Neural cell (in vitro differentiated cells): Measurements from ENCODE around the gene TUBA3D. TPM values are rescaled to one million over a fixed set of nuclear protein-coding genes. Genes with fewer than 3 reads are reported as not detected.
"Not testable (repeated sequence)": the region's sequence is repeated elsewhere in the genome, so short reads cannot be mapped to it uniquely, and the experiment has no call there.

Experiments
- H2AFZ ChIP-seq: fragments of 200-600, 300-800 bp; sonication (generic), shearing (Covaris generic); 2 replicates; pipeline ENCODE4 v1.6.0; 2014; ENCODE audit warnings: low read depth, mild to moderate bottlenecking, antibody characterized with exemption, low read length, moderate library complexity
- H3F3A ChIP-seq: fragments of 200-600 bp; shearing (Covaris generic); 2 replicates; pipeline ENCODE4 v1.6.1; 2016; ENCODE audit warnings: mild to moderate bottlenecking, moderate library complexity, mixed read lengths, antibody characterized with exemption, low read length; ENCODE audit not compliant: insufficient read depth, poor library complexity, severe bottlenecking
- H3K27ac ChIP-seq: fragments of 200-600, 300-800 bp; sonication (generic), shearing (Covaris generic); 2 replicates; pipeline ENCODE4 v1.5.1; 2014; ENCODE audit warnings: mild to moderate bottlenecking, low read length, moderate library complexity
- H3K27me3 ChIP-seq: fragments of 300-800, 200-600 bp; sonication (generic), shearing (Covaris generic); 2 replicates; pipeline ENCODE4 v1.6.0; 2014; ENCODE audit warnings: mild to moderate bottlenecking, low read depth, low read length, moderate library complexity; ENCODE audit not compliant: insufficient read depth
- H3K36me3 ChIP-seq: fragments of 300-800, 200-600 bp; sonication (generic), shearing (Covaris generic); 2 replicates; pipeline ENCODE4 v1.5.1; 2014; ENCODE audit warnings: mild to moderate bottlenecking, antibody characterized with exemption, low read length, moderate library complexity; ENCODE audit not compliant: insufficient read depth
- H3K4me2 ChIP-seq: fragments of 300-800, 200-600 bp; sonication (generic), shearing (Covaris generic); 2 replicates; pipeline ENCODE4 v1.6.0; 2014; ENCODE audit warnings: mild to moderate bottlenecking, low read length
- H3K4me3 ChIP-seq: fragments of 300-800, 200-600 bp; sonication (generic), shearing (Covaris generic); 2 replicates; pipeline ENCODE4 v1.5.1; 2014; ENCODE audit warnings: mild to moderate bottlenecking, low read length, moderate library complexity
- H3K79me2 ChIP-seq: fragments of 200-600 bp; shearing (Covaris generic); replicated peaks from 2 replicates; pipeline ENCODE4 v1.6.0; 2014; ENCODE audit warnings: mild to moderate bottlenecking, low read length, moderate library complexity; ENCODE audit not compliant: insufficient read depth
- H3K9ac ChIP-seq: fragments of 300-800, 200-600 bp; sonication (generic), shearing (Covaris generic); 2 replicates; pipeline ENCODE4 v1.6.1; 2016; ENCODE audit warnings: mild to moderate bottlenecking, low read length, mixed read lengths
- H3K9me2 ChIP-seq: fragments of 200-600 bp; shearing (Covaris generic); 2 replicates; pipeline ENCODE4 v1.6.1; 2016; ENCODE audit warnings: mild to moderate bottlenecking, low read length, mixed read lengths; ENCODE audit not compliant: insufficient read depth
- H3K9me3 ChIP-seq: fragments of 200-600, 300-800 bp; sonication (generic), shearing (Covaris generic); 2 replicates; pipeline ENCODE4 v1.6.1; 2016; ENCODE audit warnings: mild to moderate bottlenecking, mixed run types, low read length, moderate library complexity, mixed read lengths
- H4K20me1 ChIP-seq: fragments of 200-600 bp; shearing (Covaris generic); 2 replicates; pipeline ENCODE4 v1.6.1; 2016; ENCODE audit warnings: mild to moderate bottlenecking, mixed run types; ENCODE audit not compliant: insufficient read depth
- CTCF ChIP-seq: fragments of 450-650 bp; IDR thresholded peaks from 2 replicates; pipeline ENCODE4 v1.5.1; 2014; ENCODE audit warnings: antibody characterized with exemption, mild to moderate bottlenecking, moderate library complexity; ENCODE audit not compliant: poor library complexity, severe bottlenecking
- EP300 ChIP-seq: fragments of 450-650 bp; conservative IDR thresholded peaks from 2 replicates; pipeline ENCODE4 v1.6.1; 2014; ENCODE audit warnings: antibody characterized with exemption, mild to moderate bottlenecking, moderate library complexity; ENCODE audit not compliant: poor library complexity, severe bottlenecking
- EZH2 ChIP-seq: fragments of 200-600, 300-800 bp; shearing (Covaris generic), sonication (generic); IDR thresholded peaks from 2 replicates; pipeline ENCODE4 v1.6.1; 2014; ENCODE audit warnings: antibody characterized with exemption, low read length, borderline replicate concordance, mild to moderate bottlenecking; ENCODE audit not compliant: insufficient read depth, poor library complexity, severe bottlenecking
- MXI1 ChIP-seq: fragments of 450-650 bp; conservative IDR thresholded peaks from 2 replicates; pipeline ENCODE4 v1.6.1; 2014; ENCODE audit warnings: antibody characterized with exemption, mild to moderate bottlenecking; ENCODE audit not compliant: poor library complexity, severe bottlenecking
- POLR2AphosphoS5 ChIP-seq: IDR thresholded peaks from 2 replicates; pipeline ENCODE4 v1.6.1; 2012
- RAD21 ChIP-seq: fragments of 450-650 bp; conservative IDR thresholded peaks from 2 replicates; pipeline ENCODE4 v1.6.1; 2014; ENCODE audit warnings: antibody characterized with exemption, mild to moderate bottlenecking, moderate library complexity
- SMC3 ChIP-seq: fragments of 450-650 bp; conservative IDR thresholded peaks from 2 replicates; pipeline ENCODE4 v1.6.1; 2014; ENCODE audit warnings: antibody characterized with exemption, mild to moderate bottlenecking, moderate library complexity; ENCODE audit not compliant: poor library complexity
- TAF1 ChIP-seq: IDR thresholded peaks from 2 replicates; pipeline ENCODE4 v1.6.1; 2012; ENCODE audit warnings: low read depth
- polyA plus RNA-seq: library from polyadenylated mRNA; depleted of rRNA; stranded (reverse); fragments of >200 nt; gene quantifications from 2 replicates; pipeline ENCODE4 v1.2.3, GENCODE V29; 2014
- TF ChIP-seq, protein P1 (sequence below): IDR thresholded peaks from 2 replicates; pipeline ENCODE4 v1.6.1; 2012; ENCODE audit warnings: borderline replicate concordance

Gene TUBA3D
- polyA plus RNA-seq, 1 donor from 2014 or later = not detected

DNA sequence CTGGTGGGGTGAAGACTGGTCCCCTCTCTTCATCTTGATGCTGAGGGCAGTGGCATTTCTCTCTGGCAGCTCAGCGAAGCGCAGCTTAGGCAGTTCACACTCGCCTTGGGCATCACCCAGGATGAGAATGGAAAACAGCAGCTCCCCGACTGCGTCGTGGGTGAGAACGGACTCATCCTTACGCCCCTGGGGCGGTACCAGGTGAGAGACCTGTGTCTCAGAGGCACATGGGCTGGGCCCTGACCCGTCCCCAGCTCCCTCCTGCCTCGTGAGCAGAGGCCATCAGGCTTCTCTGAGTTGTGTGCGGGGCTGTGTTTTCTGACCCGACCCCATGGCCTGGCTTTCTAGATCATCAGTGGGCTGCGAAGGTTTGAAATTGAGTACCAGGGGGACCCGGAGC is 43.5 kb downstream of the TUBA3D start:
- no peak overlapping the region for H3K27ac ChIP-seq
- no peaks in the 10 kb centered on the region for H3K36me3 ChIP-seq
- no peaks in the 10 kb centered on the region for H3K27me3 ChIP-seq

GRCh38 chr2:131519871-131520470 is 44.1 kb downstream of the TUBA3D start:
- H3K4me2 ChIP-seq, H3F3A ChIP-seq, H3K9ac ChIP-seq, H3K4me3 ChIP-seq, H2AFZ ChIP-seq, H4K20me1 ChIP-seq, H3K27me3 ChIP-seq, H3K79me2 ChIP-seq, H3K36me3 ChIP-seq, H3K27ac ChIP-seq, H3K9me2 ChIP-seq, H3K9me3 ChIP-seq: not testable (repeated sequence)

More for the DNA sequence above, 43.5 kb downstream of the TUBA3D start:
- H3K9me2 ChIP-seq = no peaks in the 10 kb centered on the region
- H3F3A ChIP-seq = no peaks in the 10 kb centered on the region
- H2AFZ ChIP-seq = no peak overlapping the region
- no peak overlapping the region for H3K4me2 ChIP-seq
- H3K4me3 ChIP-seq = no peak overlapping the region
- no peaks in the 10 kb centered on the region for H3K9me3 ChIP-seq
- no peak overlapping the region for H3K9ac ChIP-seq
- no peaks in the 10 kb centered on the region for H3K79me2 ChIP-seq
- H4K20me1 ChIP-seq = no peaks in the 10 kb centered on the region
- TF ChIP-seq TAF1 (no peak), RAD21 (no peak), EP300 (no peak), CTCF (no peak), MXI1 (no peak), EZH2 (no peak), POLR2AphosphoS5 (no peak)

DNA sequence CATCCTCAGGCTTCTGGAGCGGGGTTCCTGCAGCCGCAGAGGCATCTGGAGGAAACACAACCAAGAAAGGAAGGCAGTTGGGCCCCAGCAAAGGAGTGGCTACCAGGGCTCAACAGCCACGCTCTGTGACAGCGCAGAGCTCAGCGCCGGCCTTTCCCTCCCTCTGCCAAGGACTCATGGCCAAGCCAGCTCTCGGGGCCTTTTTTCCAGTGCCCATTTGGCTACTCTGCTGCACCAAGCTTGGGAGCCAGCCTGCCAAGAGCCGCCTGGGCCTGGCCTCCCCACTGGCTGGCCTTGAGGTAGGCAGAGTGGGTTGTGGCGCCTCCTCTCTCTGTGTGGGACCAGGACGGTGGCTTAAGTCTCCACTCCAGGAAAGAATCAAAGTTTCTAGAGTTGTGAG is 44.6 kb downstream of the TUBA3D start:
- no peaks in the 10 kb centered on the region for H3K36me3 ChIP-seq
- no peaks in the 10 kb centered on the region for H3K79me2 ChIP-seq
- H2AFZ ChIP-seq = no peak overlapping the region
- TF ChIP-seq EP300 = no peak
- TF ChIP-seq, protein P1, sequence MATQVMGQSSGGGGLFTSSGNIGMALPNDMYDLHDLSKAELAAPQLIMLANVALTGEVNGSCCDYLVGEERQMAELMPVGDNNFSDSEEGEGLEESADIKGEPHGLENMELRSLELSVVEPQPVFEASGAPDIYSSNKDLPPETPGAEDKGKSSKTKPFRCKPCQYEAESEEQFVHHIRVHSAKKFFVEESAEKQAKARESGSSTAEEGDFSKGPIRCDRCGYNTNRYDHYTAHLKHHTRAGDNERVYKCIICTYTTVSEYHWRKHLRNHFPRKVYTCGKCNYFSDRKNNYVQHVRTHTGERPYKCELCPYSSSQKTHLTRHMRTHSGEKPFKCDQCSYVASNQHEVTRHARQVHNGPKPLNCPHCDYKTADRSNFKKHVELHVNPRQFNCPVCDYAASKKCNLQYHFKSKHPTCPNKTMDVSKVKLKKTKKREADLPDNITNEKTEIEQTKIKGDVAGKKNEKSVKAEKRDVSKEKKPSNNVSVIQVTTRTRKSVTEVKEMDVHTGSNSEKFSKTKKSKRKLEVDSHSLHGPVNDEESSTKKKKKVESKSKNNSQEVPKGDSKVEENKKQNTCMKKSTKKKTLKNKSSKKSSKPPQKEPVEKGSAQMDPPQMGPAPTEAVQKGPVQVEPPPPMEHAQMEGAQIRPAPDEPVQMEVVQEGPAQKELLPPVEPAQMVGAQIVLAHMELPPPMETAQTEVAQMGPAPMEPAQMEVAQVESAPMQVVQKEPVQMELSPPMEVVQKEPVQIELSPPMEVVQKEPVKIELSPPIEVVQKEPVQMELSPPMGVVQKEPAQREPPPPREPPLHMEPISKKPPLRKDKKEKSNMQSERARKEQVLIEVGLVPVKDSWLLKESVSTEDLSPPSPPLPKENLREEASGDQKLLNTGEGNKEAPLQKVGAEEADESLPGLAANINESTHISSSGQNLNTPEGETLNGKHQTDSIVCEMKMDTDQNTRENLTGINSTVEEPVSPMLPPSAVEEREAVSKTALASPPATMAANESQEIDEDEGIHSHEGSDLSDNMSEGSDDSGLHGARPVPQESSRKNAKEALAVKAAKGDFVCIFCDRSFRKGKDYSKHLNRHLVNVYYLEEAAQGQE = no peak
- no peak for TF ChIP-seq MXI1
- no peak for TF ChIP-seq SMC3
- no peak for TF ChIP-seq POLR2AphosphoS5
- no peak for TF ChIP-seq EZH2
- TF ChIP-seq RAD21 = no peak
- TF ChIP-seq TAF1 = no peak
- TF ChIP-seq CTCF = no peak
- H3K4me2 ChIP-seq = no peak overlapping the region
- no peak overlapping the region for H3K4me3 ChIP-seq
- no peaks in the 10 kb centered on the region for H3F3A ChIP-seq
- no peaks in the 10 kb centered on the region for H4K20me1 ChIP-seq
- H3K27ac ChIP-seq = no peak overlapping the region
- no peaks in the 10 kb centered on the region for H3K27me3 ChIP-seq
- no peaks in the 10 kb centered on the region for H3K9me3 ChIP-seq
- H3K9me2 ChIP-seq = no peaks in the 10 kb centered on the region
- H3K9ac ChIP-seq = no peak overlapping the region

DNA sequence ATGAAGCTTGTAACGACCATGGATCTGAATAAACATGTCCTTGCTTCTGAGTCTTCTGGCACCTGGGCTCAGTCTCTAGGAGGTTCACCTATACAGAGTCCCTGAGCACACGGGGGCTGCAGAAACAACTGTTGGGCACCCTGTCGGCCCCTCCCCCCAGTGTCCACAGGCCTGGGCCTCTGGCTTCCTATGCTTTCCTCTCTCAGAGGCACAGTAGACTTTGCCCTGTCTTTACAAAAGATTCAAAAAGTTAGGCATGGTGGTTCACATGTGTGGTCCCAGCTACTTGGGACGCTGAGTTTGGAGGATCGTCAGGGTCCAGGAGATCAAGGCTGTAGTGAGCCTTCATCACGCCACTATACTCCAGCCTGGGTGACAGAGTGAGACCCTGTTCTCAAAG is 45.6 kb downstream of the TUBA3D start:
- not testable (repeated sequence) for H3K4me3 ChIP-seq, H3F3A ChIP-seq, H4K20me1 ChIP-seq, H3K9me2 ChIP-seq, H3K9ac ChIP-seq, H3K4me2 ChIP-seq, H3K79me2 ChIP-seq, H3K27me3 ChIP-seq, H3K27ac ChIP-seq, H2AFZ ChIP-seq, H3K9me3 ChIP-seq, H3K36me3 ChIP-seq
